ENCODE results near the gene FGL2. TPM values are rescaled to one million over a fixed set of nuclear protein-coding genes. Genes with fewer than 3 reads are reported as not detected.

The FGL2 gene
- not detected in 2 replicates for total RNA-seq (2021)
- long read RNA-seq = 0 reads

GRCh38 chr7:77199013-77199966, at the start of gene FGL2:
TSS of gene FGL2 (minus strand) at chr7:77199819. CDS start at chr7:77199793, 26 bp downstream.
- Histone ChIP-seq H2BK12ac (ENCODE audit: insufficient read length, low read depth, low read length) (no peak within 1 kb of the TSS), H3K79me1 (ENCODE audit: insufficient read depth, low read depth, low read length, poor library complexity, severe bottlenecking) (no peaks in the 10 kb centered on the region), H3K23ac (ENCODE audit: insufficient read length, low read depth, low read length) (no peak within 1 kb of the TSS), H3K56ac (ENCODE audit: insufficient read length, low read depth, low read length) (no peak within 1 kb of the TSS), H3K27me3 (ENCODE audit: insufficient read depth, low read length) (no peaks in the 10 kb centered on the region), H3K4me1 (ENCODE audit: insufficient read depth, low read length) (peaks cover 2% of the 10 kb centered on the region; the same call in 1 of the 2 replicates), H4K5ac (ENCODE audit: insufficient read length, low read depth, low read length) (no peak within 1 kb of the TSS), H3K18ac (ENCODE audit: insufficient read length, low read depth, low read length) (no peak within 1 kb of the TSS), H2AK5ac (ENCODE audit: insufficient read length, low read length) (no peak within 1 kb of the TSS), H2BK15ac (ENCODE audit: low read depth, low read length) (no peak within 1 kb of the TSS), H3K4ac (ENCODE audit: low read depth, low read length) (no peak within 1 kb of the TSS), H3K9ac (ENCODE audit: extremely low read depth, insufficient read length, low read length) (no peak within 1 kb of the TSS), H3K27ac (ENCODE audit: insufficient read length, low read depth, low read length) (no peak within 1 kb of the TSS), H2AFZ (ENCODE audit: low read length) (peak within 1 kb of the TSS; percentile 48), H2BK20ac (ENCODE audit: low read depth, low read length, poor library complexity, severe bottlenecking) (no peak within 1 kb of the TSS), H3K23me2 (ENCODE audit: insufficient read length, low read depth, low read length, poor library complexity, severe bottlenecking) (peaks cover 5% of the 10 kb centered on the region), H4K8ac (replicated peaks; ENCODE audit: insufficient read length, low read depth, low read length) (no peak within 1 kb of the TSS), H4K91ac (ENCODE audit: insufficient read length, low read depth, low read length) (no peak within 1 kb of the TSS), H3K9me3 (ENCODE audit: control insufficient read depth, low read depth, low read length) (no peaks in the 10 kb centered on the region), H3K14ac (ENCODE audit: insufficient read depth, low read length) (peak within 1 kb of the TSS; percentile 57; the same call in 1 of the 2 replicates), H4K20me1 (ENCODE audit: control insufficient read depth, insufficient read depth, insufficient read length) (no peaks in the 10 kb centered on the region), H2BK5ac (ENCODE audit: insufficient read length, low read length) (peak within 1 kb of the TSS; percentile 41), H2BK120ac (ENCODE audit: low read depth, low read length, poor library complexity, severe bottlenecking) (no peak within 1 kb of the TSS), H3K4me2 (ENCODE audit: insufficient read depth, insufficient read length, low read length) (peak within 1 kb of the TSS; percentile 83), H3T11ph (ENCODE audit: low read length) (no peak within 1 kb of the TSS), H3K79me2 (ENCODE audit: insufficient read depth, low read length) (no peaks in the 10 kb centered on the region)
- Mint-ChIP-seq H3K27ac (no peak within 1 kb of the TSS), H3K4me3 (peak within 1 kb of the TSS; percentile 3 to 73; a peak in 4 of 5 replicates), H3K36me3 (ENCODE audit: insufficient read depth in 1 of 3, low read depth in 3 of 3) (no peaks in the 10 kb centered on the region), H3K9me3 (no peaks in the 10 kb centered on the region), H3K27me3 (ENCODE audit: low read depth) (peaks cover 8% of the 10 kb centered on the region), H3K4me1 (peaks cover 6 to 8% of the 10 kb centered on the region in 2 experiments)
- WGBS (ENCODE audit: extremely low coverage, insufficient read length, low lambda C conversion rate) = no CpG with 5 or more reads among the region's 15 CpGs
- peak; percentile 42 for DNase-seq
- TF ChIP-seq CTCF (conservative IDR thresholded peaks at IDR 0.05) = no peak
